Measurements from ENCODE around the gene CELF6.
A peak's percentile ranks its signal among the peaks of the same experiment; 100 is the strongest.

The CELF6 gene

DNA sequence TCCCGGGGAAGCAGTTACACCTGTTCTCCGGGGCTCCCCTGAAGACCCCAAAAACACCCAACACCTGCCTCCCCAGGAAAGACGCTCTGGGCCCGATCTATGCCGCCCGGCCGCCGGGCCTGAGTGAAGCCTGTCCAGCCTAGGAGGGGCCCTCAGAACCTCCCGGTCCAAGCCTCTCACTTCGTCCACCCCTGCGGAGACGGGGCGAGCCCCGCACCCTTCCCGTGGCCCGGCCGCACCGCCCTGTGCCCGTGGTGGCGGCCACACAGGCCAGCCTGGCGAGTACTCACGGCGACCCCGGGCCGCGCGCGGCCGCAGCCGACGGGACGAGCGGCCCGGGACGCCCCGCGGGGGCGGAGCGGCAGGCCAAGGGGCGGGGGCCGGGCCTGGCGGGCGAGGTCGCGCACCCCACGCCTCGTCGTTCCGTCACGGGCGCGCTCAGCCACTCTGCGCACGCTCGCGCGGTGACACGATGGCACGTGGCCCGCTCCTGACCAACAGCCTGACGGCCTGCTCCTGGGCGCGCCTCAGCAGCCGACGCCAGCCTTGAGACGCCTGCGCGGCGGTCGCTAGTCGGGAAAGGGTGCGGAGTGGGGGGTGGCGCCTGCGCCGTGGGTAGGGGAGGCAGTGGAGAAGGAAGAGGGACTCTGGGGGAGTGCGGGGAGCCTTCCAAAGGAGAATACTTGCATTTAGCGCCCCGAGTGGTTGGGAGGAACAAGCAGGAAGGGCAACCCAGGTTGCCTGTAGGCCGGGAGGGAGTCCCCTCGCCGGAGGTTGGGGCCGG lies 47.6 kb downstream of the CELF6 start, which contains the start of gene PARP6:
Gene PARP6, minus strand, starts transcription at position 342 of the 784 bp plus-strand sequence. CDS start 5,077 bp downstream, outside the sequence.
- TF ChIP-seq CTCF (IDR thresholded peaks at IDR 0.05; ENCODE audit: extremely low read depth, missing control alignments): peak; percentile 40
- DNase-seq (ENCODE audit: low spot score): peak; percentile 99

GRCh38 chr15:72271895-72272212 lies 48.1 kb downstream of the CELF6 start:
- no peak for TF ChIP-seq CTCF (IDR thresholded peaks at IDR 0.05; ENCODE audit: extremely low read depth, missing control alignments)
- DNase-seq (ENCODE audit: low spot score): no peak

- DNase-seq (ENCODE audit: low spot score): no peak
- no peak for TF ChIP-seq CTCF (IDR thresholded peaks at IDR 0.05; ENCODE audit: extremely low read depth, missing control alignments)
Observed at GRCh38 chr15:72271221-72271620, 48.7 kb downstream of the CELF6 start.

GRCh38 chr15:72269739-72270138 lies 50.2 kb downstream of the CELF6 start:
- no peak for DNase-seq (ENCODE audit: low spot score)
- TF ChIP-seq CTCF (IDR thresholded peaks at IDR 0.05; ENCODE audit: extremely low read depth, missing control alignments): no peak

DNA sequence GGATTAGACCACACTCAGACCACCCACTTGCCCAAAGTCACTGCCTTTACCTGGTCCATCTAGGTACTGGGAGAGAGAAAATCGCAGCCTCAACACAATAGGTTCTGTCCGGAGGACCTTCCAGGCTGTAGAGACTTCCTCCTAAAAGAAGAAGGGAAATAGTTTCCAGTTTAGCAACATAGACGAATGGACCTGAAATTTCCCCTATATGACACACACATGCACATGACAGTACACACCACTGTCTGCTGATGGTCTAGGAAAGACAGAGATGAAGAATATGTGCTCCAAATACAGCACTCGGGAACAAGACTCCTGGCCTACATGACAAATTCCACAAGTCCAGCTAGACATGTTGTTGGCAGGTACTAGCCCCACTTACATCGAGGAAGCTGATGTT lies 54.9 kb downstream of the CELF6 start:
- no peak for TF ChIP-seq CTCF (IDR thresholded peaks at IDR 0.05; ENCODE audit: extremely low read depth, missing control alignments)
- no peak for DNase-seq (ENCODE audit: low spot score)

- no peak for TF ChIP-seq CTCF (IDR thresholded peaks at IDR 0.05; ENCODE audit: extremely low read depth, missing control alignments)
- no peak for DNase-seq (ENCODE audit: low spot score)
Observed at GRCh38 chr15:72252663-72253299, 67.2 kb downstream of the CELF6 start.

DNA sequence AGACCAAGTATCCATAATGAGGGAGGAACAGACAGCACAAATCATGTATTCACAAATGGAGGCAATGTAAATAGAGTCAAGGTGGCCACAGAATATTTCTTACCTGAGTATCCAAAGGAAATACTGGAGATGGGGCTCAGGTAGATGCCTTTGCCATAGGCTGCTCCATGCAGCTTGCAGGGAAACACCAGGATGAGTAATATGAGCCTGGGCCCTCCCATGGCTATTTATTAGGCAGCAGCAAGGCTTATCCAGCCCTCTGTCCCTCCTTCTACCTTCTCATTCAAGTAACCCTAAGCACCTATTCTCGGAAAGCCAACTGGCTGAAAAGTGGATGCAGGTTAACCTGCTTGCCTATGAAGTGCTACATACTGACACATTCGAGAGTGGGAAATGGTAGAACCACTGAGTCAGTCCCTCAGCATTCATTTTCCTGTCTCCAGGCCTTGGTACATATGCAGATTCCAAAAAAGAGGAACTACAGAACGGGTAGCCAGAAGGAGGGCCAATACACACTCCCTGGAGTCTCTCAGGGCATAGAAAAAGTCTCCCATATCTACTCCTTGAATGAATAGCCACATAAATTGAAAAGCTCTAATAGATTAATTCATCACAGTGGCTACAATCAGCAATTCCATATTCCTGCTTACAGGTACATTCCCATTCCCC lies 70.7 kb downstream of the CELF6 start:
- no peak for TF ChIP-seq CTCF (IDR thresholded peaks at IDR 0.05; ENCODE audit: extremely low read depth, missing control alignments)
- no peak for DNase-seq (ENCODE audit: low spot score)

All from GM20000 (cell line).